ENCODE results near the gene BBS1.

The BBS1 gene

DNA sequence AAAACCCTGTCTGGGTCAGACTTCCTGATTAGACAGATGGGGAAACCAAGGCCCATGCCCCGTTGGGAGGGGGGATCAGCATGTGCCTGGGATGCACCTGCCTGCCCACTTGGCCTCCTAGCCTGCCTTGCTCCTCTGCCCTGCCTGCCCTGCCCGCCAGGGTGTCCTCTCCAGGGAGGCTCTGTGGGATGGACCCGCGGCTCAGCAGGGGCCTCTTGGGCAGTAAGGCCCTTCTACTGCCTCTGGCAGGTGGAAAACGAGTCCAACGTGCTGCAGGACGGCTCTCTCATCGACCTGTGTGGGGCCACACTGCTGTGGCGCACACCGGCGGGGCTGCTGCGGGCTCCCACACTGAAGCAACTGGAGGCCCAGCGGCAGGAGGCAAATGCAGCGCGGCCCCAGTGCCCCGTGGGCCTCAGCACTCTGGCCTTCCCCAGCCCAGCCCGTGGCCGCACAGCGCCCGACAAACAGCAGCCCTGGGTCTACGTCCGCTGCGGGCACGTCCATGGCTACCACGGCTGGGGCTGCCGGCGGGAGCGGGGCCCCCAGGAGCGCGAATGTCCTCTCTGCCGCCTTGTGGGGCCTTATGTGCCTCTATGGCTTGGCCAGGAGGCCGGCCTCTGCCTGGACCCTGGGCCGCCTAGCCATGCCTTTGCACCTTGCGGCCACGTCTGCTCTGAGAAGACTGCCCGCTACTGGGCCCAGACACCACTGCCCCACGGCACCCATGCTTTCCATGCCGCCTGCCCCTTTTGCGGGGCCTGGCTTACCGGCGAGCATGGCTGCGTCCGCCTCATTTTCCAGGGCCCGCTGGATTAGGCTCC is 34.9 kb upstream of the BBS1 start:
- TF ChIP-seq SIN3A (IDR thresholded peaks at IDR 0.05; ENCODE audit: borderline replicate concordance, insufficient read depth, low read length) (no peak), POLR2AphosphoS5 (IDR thresholded peaks at IDR 0.05; ENCODE audit: low read depth, low read length) (no peak), TAF1 (IDR thresholded peaks at IDR 0.05; ENCODE audit: borderline replicate concordance, insufficient read depth, low read length) (no peak), FOXP2 (optimal IDR thresholded peaks at IDR 0.05; ENCODE audit: borderline replicate concordance, extremely low read depth, extremely low read length, insufficient read depth) (no peak)
- TF ChIP-seq, protein P1, sequence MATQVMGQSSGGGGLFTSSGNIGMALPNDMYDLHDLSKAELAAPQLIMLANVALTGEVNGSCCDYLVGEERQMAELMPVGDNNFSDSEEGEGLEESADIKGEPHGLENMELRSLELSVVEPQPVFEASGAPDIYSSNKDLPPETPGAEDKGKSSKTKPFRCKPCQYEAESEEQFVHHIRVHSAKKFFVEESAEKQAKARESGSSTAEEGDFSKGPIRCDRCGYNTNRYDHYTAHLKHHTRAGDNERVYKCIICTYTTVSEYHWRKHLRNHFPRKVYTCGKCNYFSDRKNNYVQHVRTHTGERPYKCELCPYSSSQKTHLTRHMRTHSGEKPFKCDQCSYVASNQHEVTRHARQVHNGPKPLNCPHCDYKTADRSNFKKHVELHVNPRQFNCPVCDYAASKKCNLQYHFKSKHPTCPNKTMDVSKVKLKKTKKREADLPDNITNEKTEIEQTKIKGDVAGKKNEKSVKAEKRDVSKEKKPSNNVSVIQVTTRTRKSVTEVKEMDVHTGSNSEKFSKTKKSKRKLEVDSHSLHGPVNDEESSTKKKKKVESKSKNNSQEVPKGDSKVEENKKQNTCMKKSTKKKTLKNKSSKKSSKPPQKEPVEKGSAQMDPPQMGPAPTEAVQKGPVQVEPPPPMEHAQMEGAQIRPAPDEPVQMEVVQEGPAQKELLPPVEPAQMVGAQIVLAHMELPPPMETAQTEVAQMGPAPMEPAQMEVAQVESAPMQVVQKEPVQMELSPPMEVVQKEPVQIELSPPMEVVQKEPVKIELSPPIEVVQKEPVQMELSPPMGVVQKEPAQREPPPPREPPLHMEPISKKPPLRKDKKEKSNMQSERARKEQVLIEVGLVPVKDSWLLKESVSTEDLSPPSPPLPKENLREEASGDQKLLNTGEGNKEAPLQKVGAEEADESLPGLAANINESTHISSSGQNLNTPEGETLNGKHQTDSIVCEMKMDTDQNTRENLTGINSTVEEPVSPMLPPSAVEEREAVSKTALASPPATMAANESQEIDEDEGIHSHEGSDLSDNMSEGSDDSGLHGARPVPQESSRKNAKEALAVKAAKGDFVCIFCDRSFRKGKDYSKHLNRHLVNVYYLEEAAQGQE (IDR thresholded peaks at IDR 0.05; ENCODE audit: insufficient read depth in 1 of 2, low read depth in 2 of 2, low read length in 2 of 2), result no peak

DNA sequence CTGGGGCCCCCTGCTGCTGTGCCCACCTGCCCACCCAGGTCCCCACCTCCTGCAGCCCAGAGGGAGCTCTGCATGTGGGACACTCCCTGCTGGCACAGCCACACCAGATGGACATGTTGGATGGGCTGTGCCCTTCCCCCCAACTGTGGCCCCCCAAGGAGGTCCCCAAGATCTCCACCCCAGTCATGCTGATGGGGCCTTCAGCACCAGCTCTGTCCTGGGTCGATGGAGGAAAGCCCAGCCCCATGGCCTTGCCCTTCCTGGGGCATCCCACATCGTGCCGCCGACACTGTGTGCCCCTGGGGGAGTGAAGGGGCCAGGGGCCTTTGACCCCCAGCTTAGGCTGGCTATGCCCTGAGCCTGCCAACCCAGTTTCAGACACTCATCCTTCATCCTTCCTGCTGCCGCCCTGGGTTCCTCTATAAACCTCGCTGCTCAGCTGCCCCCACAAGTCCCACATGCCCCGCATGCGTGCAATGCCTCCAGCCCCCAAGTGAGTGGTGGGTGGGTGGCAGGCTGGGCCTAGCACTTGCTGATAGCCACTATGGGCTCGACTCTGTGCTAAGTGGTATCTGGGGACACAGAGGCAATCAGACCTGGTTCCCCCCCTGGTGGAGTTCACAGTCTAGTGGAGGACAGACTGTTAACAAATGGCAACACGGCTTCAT is 34.1 kb upstream of the BBS1 start:
- no peak for TF ChIP-seq POLR2AphosphoS5 (IDR thresholded peaks at IDR 0.05; ENCODE audit: low read depth, low read length)
- no peak for TF ChIP-seq TAF1 (IDR thresholded peaks at IDR 0.05; ENCODE audit: borderline replicate concordance, insufficient read depth, low read length)
- TF ChIP-seq, protein P1 (IDR thresholded peaks at IDR 0.05; ENCODE audit: insufficient read depth in 1 of 2, low read depth in 2 of 2, low read length in 2 of 2), result no peak
- no peak for TF ChIP-seq FOXP2 (optimal IDR thresholded peaks at IDR 0.05; ENCODE audit: borderline replicate concordance, extremely low read depth, extremely low read length, insufficient read depth)
- TF ChIP-seq SIN3A (IDR thresholded peaks at IDR 0.05; ENCODE audit: borderline replicate concordance, insufficient read depth, low read length), result no peak

DNA sequence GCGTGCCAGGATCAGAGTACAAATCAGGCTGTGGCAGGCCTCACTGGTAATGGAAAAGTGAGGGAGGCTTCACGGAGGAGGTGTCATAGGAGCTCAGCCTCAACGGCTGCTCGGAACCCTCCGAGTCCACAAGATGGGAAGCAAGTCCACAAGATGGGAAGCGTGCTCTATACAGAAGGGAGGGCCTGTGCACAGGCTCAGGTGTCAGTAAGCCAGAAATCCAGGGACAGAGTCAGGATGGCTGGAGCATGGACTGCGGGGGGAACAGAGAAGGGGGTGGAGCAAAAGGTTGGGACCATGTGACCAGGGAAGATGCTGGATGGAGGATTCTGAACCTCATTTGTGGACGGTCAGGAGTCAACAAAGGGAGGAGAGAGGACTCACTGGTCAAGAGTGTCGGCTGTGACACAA is 33.6 kb upstream of the BBS1 start:
- no peak for TF ChIP-seq FOXP2 (optimal IDR thresholded peaks at IDR 0.05; ENCODE audit: borderline replicate concordance, extremely low read depth, extremely low read length, insufficient read depth)

DNA sequence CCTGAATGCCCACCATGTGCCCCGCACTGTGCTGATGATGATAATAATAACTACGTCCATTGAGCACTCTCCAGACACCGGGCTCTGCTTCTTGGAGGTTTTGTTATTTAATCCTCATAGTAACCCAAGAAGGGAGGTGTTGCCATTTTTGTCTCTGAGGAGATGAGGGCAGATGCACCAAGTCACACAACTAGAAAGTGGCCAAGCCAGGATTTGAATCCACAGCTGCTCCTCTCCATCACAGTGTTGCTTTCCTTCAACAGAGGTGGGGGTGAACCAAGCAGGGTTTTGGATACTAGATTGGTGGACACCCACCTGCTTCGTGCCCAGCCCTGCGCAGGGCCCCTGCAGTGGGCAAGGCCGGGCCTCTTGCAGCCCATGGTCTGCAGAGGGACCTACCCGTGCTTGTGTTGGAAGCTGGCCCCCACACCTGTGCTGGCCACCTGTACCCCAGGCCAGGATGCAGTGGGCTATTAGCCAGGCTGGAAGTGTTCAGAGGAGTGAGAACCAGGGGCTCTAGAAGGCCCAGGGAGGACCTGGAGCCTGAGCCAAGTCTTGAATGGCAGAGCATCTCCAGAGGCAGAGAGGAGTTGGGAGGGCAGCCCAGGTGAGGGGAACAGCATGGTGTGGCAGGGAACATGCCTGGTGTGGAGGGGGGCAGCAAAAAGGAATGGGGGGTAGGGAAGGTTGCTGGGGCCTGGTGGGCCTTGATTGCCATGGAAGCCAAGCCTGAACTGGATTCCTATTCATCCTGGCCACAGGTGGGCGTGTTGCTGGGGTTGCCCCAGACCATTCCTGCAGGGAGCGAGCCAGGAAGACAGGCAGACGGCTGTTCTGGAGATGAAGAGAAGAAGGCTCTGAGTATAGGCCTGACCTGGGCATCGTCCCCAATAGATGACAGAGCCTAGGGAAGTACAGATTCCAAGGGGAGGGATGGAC is 32.9 kb upstream of the BBS1 start:
- TF ChIP-seq POLR2AphosphoS5 (IDR thresholded peaks at IDR 0.05; ENCODE audit: low read depth, low read length) (no peak), SIN3A (IDR thresholded peaks at IDR 0.05; ENCODE audit: borderline replicate concordance, insufficient read depth, low read length) (no peak), TAF1 (IDR thresholded peaks at IDR 0.05; ENCODE audit: borderline replicate concordance, insufficient read depth, low read length) (no peak), FOXP2 (optimal IDR thresholded peaks at IDR 0.05; ENCODE audit: borderline replicate concordance, extremely low read depth, extremely low read length, insufficient read depth) (no peak)
- TF ChIP-seq, protein P1 (IDR thresholded peaks at IDR 0.05; ENCODE audit: insufficient read depth in 1 of 2, low read depth in 2 of 2, low read length in 2 of 2), result no peak

DNA sequence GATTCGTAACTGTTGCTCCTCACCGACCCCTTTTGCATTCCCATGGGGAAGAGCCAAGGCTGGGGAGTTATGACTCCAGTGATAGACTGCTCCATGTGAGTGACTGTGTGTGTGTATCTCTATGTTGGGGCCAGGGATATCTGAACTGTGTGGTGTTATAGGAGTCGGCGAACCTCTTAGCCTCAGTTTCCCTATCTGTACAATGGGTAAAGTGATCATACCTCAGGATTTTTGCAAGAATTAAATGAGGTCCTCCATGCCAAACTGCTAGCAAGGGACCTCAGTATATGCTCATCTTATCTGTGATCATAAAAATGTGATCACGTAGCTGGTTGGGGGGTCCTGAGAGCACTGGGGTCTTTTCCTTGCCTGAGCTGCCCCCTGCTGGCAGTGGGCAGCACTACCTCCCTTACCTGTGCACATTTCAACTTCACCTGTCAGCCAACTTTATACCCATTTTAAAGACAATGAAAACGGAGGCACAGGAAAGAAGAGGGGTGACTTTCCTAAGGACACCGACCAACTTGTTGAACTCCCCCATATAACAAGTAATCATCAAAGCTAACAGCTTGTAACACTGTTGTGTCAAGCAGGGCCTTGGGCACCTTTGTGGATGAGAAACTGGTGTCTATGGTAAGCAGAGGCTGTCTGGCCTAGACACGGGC is 31.6 kb upstream of the BBS1 start:
- peak; percentile 58; the same call in 1 of the 2 replicates for TF ChIP-seq TAF1 (IDR thresholded peaks at IDR 0.05; ENCODE audit: borderline replicate concordance, insufficient read depth, low read length)
- TF ChIP-seq, protein P1 (IDR thresholded peaks at IDR 0.05; ENCODE audit: insufficient read depth in 1 of 2, low read depth in 2 of 2, low read length in 2 of 2), result peak; percentile 27 to 47; a peak in 2 of 4 replicates
- no peak; the same call in 1 of the 2 replicates for TF ChIP-seq SIN3A (IDR thresholded peaks at IDR 0.05; ENCODE audit: borderline replicate concordance, insufficient read depth, low read length)
- TF ChIP-seq POLR2AphosphoS5 (IDR thresholded peaks at IDR 0.05; ENCODE audit: low read depth, low read length), result no peak
- no peak for TF ChIP-seq FOXP2 (optimal IDR thresholded peaks at IDR 0.05; ENCODE audit: borderline replicate concordance, extremely low read depth, extremely low read length, insufficient read depth)
